Lung (tissue), 12 donors: Measurements from ENCODE around the gene CLASP1. TPM values are rescaled to one million over a fixed set of nuclear protein-coding genes. Genes with fewer than 3 reads are reported as not detected.
"Not testable (repeated sequence)": the region's sequence is repeated elsewhere in the genome, so short reads cannot be mapped to it uniquely, and the experiment has no call there.

Experiments
- ATAC-seq: fragments of 200-7000 bp; cut with Tn5 transposase; one replicate; pipeline ENCODE4 v1.9.1; 2020; ENCODE audit warnings: moderate number of reproducible peaks; ENCODE audit not compliant: insufficient read depth, low FRiP score
- DNase-seq, 3 donors: peaks; one replicate each; pipeline ENCODE4 v3.0.0-alpha.2; 2013 to 2017
- H3K27ac ChIP-seq, 2 donors: one replicate each; pipeline ENCODE4 v1.5.1; 2013; ENCODE audit warnings: mild to moderate bottlenecking in 2 of 2, moderate library complexity in 2 of 2, control low read depth in 1 of 2, inconsistent platforms in 1 of 2, low read depth in 1 of 2, low read length in 1 of 2
- H3K27me3 ChIP-seq, 3 donors: one replicate each; pipeline ENCODE4 v1.5.1; 2013; ENCODE audit warnings: low read length in 2 of 3; ENCODE audit not compliant: control insufficient read depth in 3 of 3, insufficient read depth in 3 of 3
- H3K36me3 ChIP-seq, 4 donors: one replicate each; pipeline ENCODE4 v1.5.1; 2013; ENCODE audit warnings: low read length in 4 of 4, mild to moderate bottlenecking in 1 of 4, moderate library complexity in 1 of 4; ENCODE audit not compliant: control insufficient read depth in 4 of 4, insufficient read depth in 4 of 4
- H3K4me1 ChIP-seq, 5 donors: one replicate each; pipeline ENCODE4 v1.5.1; 2013; ENCODE audit warnings: low read length in 5 of 5, mild to moderate bottlenecking in 2 of 5, moderate library complexity in 1 of 5; ENCODE audit not compliant: control insufficient read depth in 5 of 5, insufficient read depth in 5 of 5
- H3K4me3 ChIP-seq: one replicate; pipeline ENCODE4 v1.5.1; 2013; ENCODE audit warnings: mild to moderate bottlenecking, control low read depth, moderate library complexity
- H3K9ac ChIP-seq, 2 donors: one replicate each; pipeline ENCODE4 v1.5.1; 2013; ENCODE audit warnings: low read length in 2 of 2, control low read depth in 1 of 2; ENCODE audit not compliant: insufficient read depth in 1 of 2
- H3K9me3 ChIP-seq, 4 donors: one replicate each; pipeline ENCODE4 v1.5.1; 2013; ENCODE audit warnings: low read length in 3 of 4, mild to moderate bottlenecking in 1 of 4, moderate library complexity in 1 of 4; ENCODE audit not compliant: control insufficient read depth in 4 of 4, insufficient read depth in 3 of 4
- CTCF ChIP-seq: IDR thresholded peaks from 2 replicates; pipeline ENCODE4 v1.5.1; 2012; ENCODE audit warnings: mild to moderate bottlenecking; ENCODE audit errors: control extremely low read depth, extremely low read depth
- WGBS, 2 donors: extraction: QIAGEN DNeasy Blood & Tissue Kit; methylation state at CpG; one replicate each; pipeline ENCODE4 v1.1.7; 2013; 5-methylcytosine and 5-hydroxymethylcytosine counted together
- polyA plus RNA-seq, 2 donors: library from polyadenylated mRNA; stranded (reverse); fragments of 200-250 nt; gene quantifications; one replicate each; pipeline ENCODE4 v1.2.1, GENCODE V29; 2013
- total RNA-seq, 2 donors: library from RNA; depleted of rRNA in 1 of 2; stranded (reverse); fragments of >200 nt in 1 of 2; gene quantifications; one replicate each; pipeline ENCODE4 v1.2.1, GENCODE V29; 2014 to 2021
- donor health status: control.
- donor health status: control.
- donor health status: Bipolar disorder and iron deficiency.
- donor health status: healthy.
- donor health status: DM: yes; HTN: yes; CAD: no.

Gene CLASP1
- total and polyA plus RNA-seq, 4 donors = 7.4 to 128 (median 30.6) TPM

DNA sequence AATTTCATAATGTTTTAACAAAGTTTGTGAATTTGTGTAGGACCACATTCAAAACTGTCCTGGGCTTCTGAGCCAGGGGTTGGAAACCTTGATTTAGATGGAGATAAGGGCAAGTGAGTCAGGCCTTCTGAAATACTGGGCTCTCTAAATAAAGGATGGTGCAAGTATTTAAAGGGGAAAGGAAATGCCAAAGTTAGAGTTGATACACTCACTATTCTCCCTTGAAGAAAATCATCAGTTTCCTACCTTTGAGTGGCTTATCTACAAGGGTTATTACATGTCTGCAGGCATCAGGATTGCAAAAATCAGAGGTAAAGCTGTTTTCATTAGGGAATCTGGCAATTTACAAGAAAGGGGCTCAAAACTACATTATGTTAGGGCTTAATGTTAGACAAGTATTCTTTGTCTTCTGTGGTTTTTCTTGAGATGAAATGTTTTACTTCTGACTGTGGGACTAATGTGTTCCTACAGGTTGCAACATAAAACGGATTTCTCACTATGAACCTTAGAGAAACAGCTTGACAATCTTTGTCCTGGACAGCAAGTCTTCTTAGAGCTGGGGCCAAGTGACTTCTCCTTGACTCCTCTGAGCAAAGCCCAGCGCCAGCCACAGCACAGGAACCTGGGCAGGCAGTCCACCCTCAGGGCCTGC is 87.5 kb downstream of the CLASP1 start:
- Histone ChIP-seq H3K4me3 (no peak overlapping the region), H3K27me3 (no peaks in the 10 kb centered on the region), H3K4me1 (peaks cover 0 to 41% (median 11%) of the 10 kb centered on the region in 5 donors), H3K9me3 (no peaks in the 10 kb centered on the region), H3K36me3 (peaks cover 0 to 2% (median 0%) of the 10 kb centered on the region in 4 donors), H3K27ac (peak overlapping the region in 1 of 2 donors; percentile 1), H3K9ac (no peak overlapping the region)
- 83 to 89% methylated on average over 2 of the region's 2 CpGs for WGBS, 2 donors
- ATAC-seq (no peak), DNase-seq (no peak)
- TF ChIP-seq CTCF = no peak

GRCh38 chr2:121558329-121558728 is 90.9 kb downstream of the CLASP1 start:
- Histone ChIP-seq H3K4me3 (no peak overlapping the region), H3K27me3 (no peaks in the 10 kb centered on the region), H3K27ac (no peak overlapping the region), H3K36me3 (peaks cover 0 to 3% (median 1%) of the 10 kb centered on the region in 4 donors), H3K9me3 (no peaks in the 10 kb centered on the region), H3K9ac (no peak overlapping the region), H3K4me1 (peaks cover 0 to 26% (median 0%) of the 10 kb centered on the region in 5 donors)
- 85 to 89% methylated on average over 7 of the region's 7 CpGs for WGBS, 2 donors
- no peak for ATAC-seq
- no peak for DNase-seq
- TF ChIP-seq CTCF = no peak

DNA sequence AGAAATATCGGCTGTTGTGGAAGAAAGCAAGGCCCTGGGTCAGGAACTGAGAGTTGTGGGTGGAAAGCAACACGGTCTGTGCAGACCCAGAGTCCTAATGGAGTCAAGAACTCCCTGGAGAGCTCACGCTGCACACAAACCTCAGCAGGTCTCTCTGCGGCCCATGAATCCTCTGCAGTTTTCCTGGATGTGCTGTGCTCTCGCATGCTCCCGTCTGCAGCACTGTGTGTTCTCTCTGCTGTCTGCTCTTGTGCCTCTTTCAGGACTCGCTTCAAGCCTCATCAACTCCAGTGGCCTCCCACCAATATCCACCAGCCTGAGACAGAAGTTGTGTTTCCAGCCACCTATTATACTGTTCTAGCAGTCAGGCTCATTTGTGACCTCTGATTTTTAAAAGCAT is 94.3 kb downstream of the CLASP1 start:
- no peak for ATAC-seq
- H3K4me3 ChIP-seq = no peak overlapping the region
- WGBS, 2 donors = 90 to 91% methylated on average over 7 of the region's 7 CpGs

DNA sequence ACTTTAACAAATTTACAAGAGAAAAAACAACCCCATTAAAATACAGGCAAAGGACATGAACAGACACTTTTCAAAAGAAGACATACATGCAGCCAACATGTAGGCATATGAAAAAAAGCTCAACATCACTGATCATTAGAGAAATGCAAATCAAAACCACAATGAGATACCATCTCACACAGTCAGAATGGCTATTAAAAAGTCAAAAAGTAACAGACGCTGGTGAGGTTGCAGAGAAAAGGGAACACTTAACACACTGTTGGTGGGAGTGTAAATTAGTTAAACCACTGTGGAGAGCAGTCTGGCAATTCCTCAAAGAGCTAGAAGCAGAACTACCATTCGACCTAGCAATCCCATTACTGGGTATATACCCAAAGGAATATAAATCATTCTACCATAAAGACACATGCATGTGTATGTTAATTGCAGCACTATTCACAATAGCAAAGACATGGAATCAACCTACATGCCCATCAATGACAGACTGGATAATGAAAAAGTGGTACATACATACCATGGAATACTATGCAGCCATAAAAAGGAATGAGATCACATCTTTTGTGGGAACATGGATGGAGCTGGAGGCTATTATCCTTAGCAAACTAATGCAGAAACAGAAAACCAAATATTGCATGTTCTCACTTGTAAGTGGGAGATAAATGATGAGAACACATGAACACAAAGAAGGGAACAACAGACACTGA is 96.6 kb downstream of the CLASP1 start:
- 81 to 90% methylated on average over 2 of the region's 2 CpGs for WGBS, 2 donors
- not testable (repeated sequence) for ATAC-seq, H3K9ac ChIP-seq

More for the DNA sequence above, 94.3 kb downstream of the CLASP1 start:
- peaks cover 0 to 12% (median 0%) of the 10 kb centered on the region in 5 donors for H3K4me1 ChIP-seq
- peaks cover 0 to 3% (median 2%) of the 10 kb centered on the region in 4 donors for H3K36me3 ChIP-seq
- H3K9ac ChIP-seq = no peak overlapping the region
- DNase-seq = no peak
- H3K27ac ChIP-seq = no peak overlapping the region
- H3K27me3 ChIP-seq = no peaks in the 10 kb centered on the region
- H3K9me3 ChIP-seq = no peaks in the 10 kb centered on the region
- TF ChIP-seq CTCF = no peak

More for the DNA sequence above, 96.6 kb downstream of the CLASP1 start:
- not testable (repeated sequence) for H3K27me3 ChIP-seq, H3K36me3 ChIP-seq, H3K27ac ChIP-seq, H3K4me1 ChIP-seq, H3K4me3 ChIP-seq, DNase-seq, H3K9me3 ChIP-seq
